Keratinocyte (primary cell): ENCODE results near the gene SUN3. TPM values are rescaled to one million over a fixed set of nuclear protein-coding genes. Genes with fewer than 3 reads are reported as not detected.

ENCODE experiments used
- DNase-seq: peaks from one replicate; pipeline ENCODE4 v3.0.0-alpha.2; 2011; ENCODE audit warnings: low read depth, missing footprints, low spot score
- FAIRE-seq: peaks from 2 replicates; lab custom pipeline; 2011; peaks lifted over from hg19 to GRCh38; lab: Jason Lieb, UNC
- H2AFZ ChIP-seq: 2 replicates; pipeline ENCODE4 v1.6.0; 2012; ENCODE audit warnings: low read length, control low read depth, inconsistent platforms; ENCODE audit not compliant: control insufficient read depth
- H3K27ac ChIP-seq: 2 replicates; pipeline ENCODE4 v1.5.1; 2011; ENCODE audit warnings: low read length; ENCODE audit not compliant: control insufficient read depth, insufficient read depth
- H3K27me3 ChIP-seq: 3 replicates; pipeline ENCODE4 v1.6.0; 2011; ENCODE audit warnings: low read length; ENCODE audit not compliant: control insufficient read depth, insufficient read depth; ENCODE audit errors: extremely low read depth
- H3K36me3 ChIP-seq, 2 experiments: 2 replicates in 1 of 2; 3 replicates in 1 of 2; pipeline ENCODE4 v1.5.1; 2011; ENCODE audit warnings: low read length in 2 of 2, mild to moderate bottlenecking in 1 of 2; ENCODE audit not compliant: control insufficient read depth in 2 of 2, insufficient read depth in 2 of 2; ENCODE audit errors: extremely low read depth in 1 of 2
- H3K4me1 ChIP-seq: 3 replicates; pipeline ENCODE4 v1.5.1; 2011; ENCODE audit warnings: low read length; ENCODE audit not compliant: control insufficient read depth, insufficient read depth; ENCODE audit errors: extremely low read depth
- H3K4me2 ChIP-seq: 3 replicates; pipeline ENCODE4 v1.6.0; 2011; ENCODE audit warnings: low read depth, low read length; ENCODE audit not compliant: control insufficient read depth, insufficient read depth; ENCODE audit errors: extremely low read depth
- H3K4me3 ChIP-seq, 3 experiments: fragments of 200-600 bp in 1 of 3; sonication (generic) in 1 of 3; 2 replicates in 2 of 3; 3 replicates in 1 of 3; pipeline ENCODE4 v1.5.1; 2011 to 2016; ENCODE audit warnings: low read length in 3 of 3, mild to moderate bottlenecking in 3 of 3, control low read depth in 2 of 3, inconsistent platforms in 1 of 3, low read depth in 1 of 3, mixed read lengths in 1 of 3, mixed run types in 1 of 3, moderate library complexity in 1 of 3; ENCODE audit not compliant: control insufficient read depth in 2 of 3, insufficient read depth in 2 of 3; ENCODE audit errors: extremely low read depth in 1 of 3
- H3K79me2 ChIP-seq: 2 replicates; pipeline ENCODE4 v1.6.0; 2012; ENCODE audit warnings: low read length; ENCODE audit not compliant: control insufficient read depth, insufficient read depth
- H3K9ac ChIP-seq: 3 replicates; pipeline ENCODE4 v1.6.0; 2011; ENCODE audit warnings: low read length; ENCODE audit not compliant: control insufficient read depth, insufficient read depth; ENCODE audit errors: extremely low read depth
- H3K9me1 ChIP-seq: 3 replicates; pipeline ENCODE4 v1.6.0; 2011; ENCODE audit warnings: low read length; ENCODE audit not compliant: control insufficient read depth, insufficient read depth; ENCODE audit errors: extremely low read depth
- H3K9me3 ChIP-seq: 2 replicates; pipeline ENCODE4 v1.5.1; 2012; ENCODE audit warnings: low read depth, low read length; ENCODE audit not compliant: control insufficient read depth
- H4K20me1 ChIP-seq: 3 replicates; pipeline ENCODE4 v1.6.0; 2011; ENCODE audit warnings: low read length; ENCODE audit not compliant: control insufficient read depth, insufficient read depth; ENCODE audit errors: extremely low read depth
- EZH2 ChIP-seq: IDR thresholded peaks from one replicate; pipeline ENCODE4 v1.6.1; 2012; ENCODE audit warnings: inconsistent platforms, mild to moderate bottlenecking, low read length, moderate library complexity
- dilution Hi-C: fragments of 300-500 bp; cut with MboI; formaldehyde crosslinking; loops from one replicate; pipeline ENCODE4 v1.7.0; 2020; ENCODE audit warnings: low sequenced_read_pairs; ENCODE audit not compliant: extremely low pct_ligation_motif_present
- polyA plus RNA-seq, 5 experiments: library from polyadenylated mRNA; depleted of rRNA in 3 of 5; stranded (reverse) in 3 of 5; stranded (forward) in 1 of 5; unstranded in 1 of 5; fragments of >200 nt; gene quantifications; 1 replicate in 1 of 5; 2 replicates in 3 of 5; 3 replicates in 1 of 5; pipeline versions ENCODE4 v1.2.1 to v1.2.3, GENCODE V29; 2011 to 2012; ENCODE audit warnings: missing spikeins in 2 of 5, low read depth in 1 of 5, low replicate concordance in 1 of 5
- TF ChIP-seq, protein P1 (sequence below), 3 experiments: IDR thresholded peaks in 1 of 3; conservative IDR thresholded peaks in 1 of 3; optimal IDR thresholded peaks in 1 of 3; 2 replicates in 2 of 3; 3 replicates in 1 of 3; pipeline versions ENCODE3 to v1.5.1; 2011; ENCODE audit warnings: low read length in 3 of 3, mild to moderate bottlenecking in 3 of 3, moderate library complexity in 2 of 3, control low read depth in 1 of 3, inconsistent platforms in 1 of 3; ENCODE audit not compliant: insufficient read depth in 2 of 3; ENCODE audit errors: extremely low read depth in 1 of 3

Gene SUN3
- polyA plus RNA-seq, 1 donor (not counting 4 experiments of a cell fraction or from before 2014, with no cell fraction given) = not detected

DNA sequence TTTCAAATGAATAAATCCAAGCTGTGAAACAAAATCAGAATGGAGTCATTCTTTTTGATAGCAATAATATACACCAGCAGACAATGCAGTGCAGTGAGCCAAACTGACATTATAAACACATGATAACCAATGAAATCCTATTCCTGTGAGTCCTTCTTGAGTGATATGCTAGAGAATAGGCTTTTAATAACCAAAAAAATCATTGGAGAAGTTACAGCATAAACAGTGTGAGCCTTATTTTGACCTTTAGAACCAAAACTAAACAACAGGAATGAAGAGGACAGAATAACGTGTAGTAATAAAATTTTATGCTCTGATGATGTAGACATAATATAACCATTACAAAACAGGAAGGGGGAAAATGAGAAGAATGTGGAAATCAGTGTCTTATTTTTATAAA is 58.1 kb downstream of the SUN3 start:
- Histone ChIP-seq H3K27me3 (no peaks in the 10 kb centered on the region), H3K4me2 (no peak overlapping the region), H3K4me3 (no peak overlapping the region), H3K27ac (no peak overlapping the region), H3K9me1 (no peaks in the 10 kb centered on the region), H3K9me3 (no peaks in the 10 kb centered on the region), H2AFZ (no peak overlapping the region), H3K9ac (no peak overlapping the region), H3K36me3 (peaks cover 26 to 35% of the 10 kb centered on the region in 2 experiments), H3K4me1 (no peaks in the 10 kb centered on the region), H4K20me1 (no peaks in the 10 kb centered on the region), H3K79me2 (no peaks in the 10 kb centered on the region)
- dilution Hi-C loops = no loop called here
- FAIRE-seq (no peak), DNase-seq (no peak)
- TF ChIP-seq EZH2 = no peak
- TF ChIP-seq, protein P1, sequence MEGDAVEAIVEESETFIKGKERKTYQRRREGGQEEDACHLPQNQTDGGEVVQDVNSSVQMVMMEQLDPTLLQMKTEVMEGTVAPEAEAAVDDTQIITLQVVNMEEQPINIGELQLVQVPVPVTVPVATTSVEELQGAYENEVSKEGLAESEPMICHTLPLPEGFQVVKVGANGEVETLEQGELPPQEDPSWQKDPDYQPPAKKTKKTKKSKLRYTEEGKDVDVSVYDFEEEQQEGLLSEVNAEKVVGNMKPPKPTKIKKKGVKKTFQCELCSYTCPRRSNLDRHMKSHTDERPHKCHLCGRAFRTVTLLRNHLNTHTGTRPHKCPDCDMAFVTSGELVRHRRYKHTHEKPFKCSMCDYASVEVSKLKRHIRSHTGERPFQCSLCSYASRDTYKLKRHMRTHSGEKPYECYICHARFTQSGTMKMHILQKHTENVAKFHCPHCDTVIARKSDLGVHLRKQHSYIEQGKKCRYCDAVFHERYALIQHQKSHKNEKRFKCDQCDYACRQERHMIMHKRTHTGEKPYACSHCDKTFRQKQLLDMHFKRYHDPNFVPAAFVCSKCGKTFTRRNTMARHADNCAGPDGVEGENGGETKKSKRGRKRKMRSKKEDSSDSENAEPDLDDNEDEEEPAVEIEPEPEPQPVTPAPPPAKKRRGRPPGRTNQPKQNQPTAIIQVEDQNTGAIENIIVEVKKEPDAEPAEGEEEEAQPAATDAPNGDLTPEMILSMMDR (optimal IDR thresholded peaks at IDR 0.05 in 1 of 3, IDR thresholded peaks at IDR 0.05 in 1 of 3, conservative IDR thresholded peaks at IDR 0.05 in 1 of 3; ENCODE audit: extremely low read depth in 1 of 3, insufficient read depth in 2 of 3, low read length in 3 of 3) = no peak

- Histone ChIP-seq H3K9ac (no peak overlapping the region), H3K4me2 (no peak overlapping the region), H2AFZ (no peak overlapping the region), H3K9me1 (no peaks in the 10 kb centered on the region), H3K36me3 (peaks cover 39 to 40% of the 10 kb centered on the region in 2 experiments), H3K9me3 (no peaks in the 10 kb centered on the region), H4K20me1 (no peaks in the 10 kb centered on the region), H3K27me3 (no peaks in the 10 kb centered on the region), H3K27ac (no peak overlapping the region), H3K4me3 (no peak overlapping the region), H3K4me1 (no peaks in the 10 kb centered on the region), H3K79me2 (no peaks in the 10 kb centered on the region)
- FAIRE-seq (peak; percentile 79), DNase-seq (no peak)
- dilution Hi-C loops = no loop called here
- no peak for TF ChIP-seq EZH2
- TF ChIP-seq, protein P1 (optimal IDR thresholded peaks at IDR 0.05 in 1 of 3, IDR thresholded peaks at IDR 0.05 in 1 of 3, conservative IDR thresholded peaks at IDR 0.05 in 1 of 3; ENCODE audit: extremely low read depth in 1 of 3, insufficient read depth in 2 of 3, low read length in 3 of 3) = peak; percentile 80 to 89 (median 82)
These were observed 59.8 kb downstream of the SUN3 start for GRCh38 chr7:47968847-47969774.
